ENCODE results near the gene ABI1.
A peak's percentile ranks its signal among the peaks of the same experiment; 100 is the strongest.
"Not testable (repeated sequence)": the region's sequence is repeated elsewhere in the genome, so short reads cannot be mapped to it uniquely, and the experiment has no call there.

ABI1 gene

GRCh38 chr10:26860443-26861204, at the start of gene ABI1:
Gene ABI1 (minus strand): TSS chr10:26860958. CDS start chr10:26860863, 95 bp downstream.
- DNase-seq: peak; percentile 82

GRCh38 chr10:26909753-26910152, 49.0 kb upstream of the ABI1 start:
- DNase-seq: no peak

GRCh38 chr10:26905253-26905781, 44.6 kb upstream of the ABI1 start:
- not testable (repeated sequence) for DNase-seq

- DNase-seq: no peak
Measured at GRCh38 chr10:26903431-26904217, 42.9 kb upstream of the ABI1 start.

GRCh38 chr10:26892306-26892923, 31.7 kb upstream of the ABI1 start:
- not testable (repeated sequence) for DNase-seq

GRCh38 chr10:26890956-26891355, 30.2 kb upstream of the ABI1 start:
- DNase-seq: peak; percentile 1

GRCh38 chr10:26887611-26888215, 27.0 kb upstream of the ABI1 start:
- DNase-seq: no peak

- DNase-seq: peak; percentile 12
Measured at GRCh38 chr10:26881600-26882331, 21.0 kb upstream of the ABI1 start.

GRCh38 chr10:26879744-26880143, 19.0 kb upstream of the ABI1 start:
- peak; percentile 30 for DNase-seq

GRCh38 chr10:26870766-26871165, 10.0 kb upstream of the ABI1 start:
- DNase-seq: no peak

- DNase-seq: no peak
Measured at GRCh38 chr10:26869528-26869927, 8.8 kb upstream of the ABI1 start.

GRCh38 chr10:26863351-26864076, 2.8 kb upstream of the ABI1 start:
- DNase-seq: no peak

GRCh38 chr10:26861205-26861998, 644 bp upstream of the ABI1 start:
- no peak for DNase-seq

- DNase-seq: no peak
Measured at GRCh38 chr10:26860102-26860442, 686 bp downstream of the ABI1 start.

GRCh38 chr10:26859241-26860101, 1.3 kb downstream of the ABI1 start:
- DNase-seq: no peak

- no peak for DNase-seq
Measured at GRCh38 chr10:26858707-26859034, 2.1 kb downstream of the ABI1 start.

- no peak for DNase-seq
Measured at GRCh38 chr10:26857991-26858706, 2.6 kb downstream of the ABI1 start.

- DNase-seq: not testable (repeated sequence)
Measured at GRCh38 chr10:26857553-26857952, 3.2 kb downstream of the ABI1 start.

GRCh38 chr10:26855186-26855585, 5.6 kb downstream of the ABI1 start:
- DNase-seq: no peak

Data from NCI-H2029 treated with DMSO at 0.1 percent for 48 hours (cell line).